ENCODE measurements around the gene LRP11.

LRP11 gene

GRCh38 chr6:149779644-149779963, 84.6 kb downstream of the LRP11 start:
- Histone ChIP-seq H3K27me3 (ENCODE audit: control insufficient read depth, insufficient read depth, low read length) (no peaks in the 10 kb centered on the region), H3K4me3 (ENCODE audit: low read depth, low read length) (no peak overlapping the region), H3K9me3 (ENCODE audit: control insufficient read depth, insufficient read depth, low read length) (no peaks in the 10 kb centered on the region), H3K9ac (ENCODE audit: low read depth, low read length) (no peak overlapping the region), H3K27ac (ENCODE audit: low read depth, low read length) (no peak overlapping the region), H3K4me1 (ENCODE audit: control insufficient read depth, insufficient read depth, low read length) (no peaks in the 10 kb centered on the region), H3K36me3 (ENCODE audit: control insufficient read depth, insufficient read depth, low read length) (peaks cover 42% of the 10 kb centered on the region)

GRCh38 chr6:149777624-149778023, 86.5 kb downstream of the LRP11 start:
- Histone ChIP-seq H3K4me1 (ENCODE audit: control insufficient read depth, insufficient read depth, low read length) (no peaks in the 10 kb centered on the region), H3K36me3 (ENCODE audit: control insufficient read depth, insufficient read depth, low read length) (peaks cover 42% of the 10 kb centered on the region), H3K4me3 (ENCODE audit: low read depth, low read length) (no peak overlapping the region), H3K27me3 (ENCODE audit: control insufficient read depth, insufficient read depth, low read length) (no peaks in the 10 kb centered on the region), H3K9ac (ENCODE audit: low read depth, low read length) (no peak overlapping the region), H3K27ac (ENCODE audit: low read depth, low read length) (no peak overlapping the region), H3K9me3 (ENCODE audit: control insufficient read depth, insufficient read depth, low read length) (no peaks in the 10 kb centered on the region)

GRCh38 chr6:149771925-149772324, 92.2 kb downstream of the LRP11 start:
- Histone ChIP-seq H3K4me3 (ENCODE audit: low read depth, low read length) (no peak overlapping the region), H3K9me3 (ENCODE audit: control insufficient read depth, insufficient read depth, low read length) (no peaks in the 10 kb centered on the region), H3K27ac (ENCODE audit: low read depth, low read length) (no peak overlapping the region), H3K4me1 (ENCODE audit: control insufficient read depth, insufficient read depth, low read length) (no peaks in the 10 kb centered on the region), H3K27me3 (ENCODE audit: control insufficient read depth, insufficient read depth, low read length) (no peaks in the 10 kb centered on the region), H3K36me3 (ENCODE audit: control insufficient read depth, insufficient read depth, low read length) (peaks cover 38% of the 10 kb centered on the region), H3K9ac (ENCODE audit: low read depth, low read length) (no peak overlapping the region)

GRCh38 chr6:149771185-149771584, 93.0 kb downstream of the LRP11 start:
- Histone ChIP-seq H3K4me3 (ENCODE audit: low read depth, low read length) (no peak overlapping the region), H3K27me3 (ENCODE audit: control insufficient read depth, insufficient read depth, low read length) (no peaks in the 10 kb centered on the region), H3K27ac (ENCODE audit: low read depth, low read length) (no peak overlapping the region), H3K9me3 (ENCODE audit: control insufficient read depth, insufficient read depth, low read length) (no peaks in the 10 kb centered on the region), H3K9ac (ENCODE audit: low read depth, low read length) (no peak overlapping the region), H3K4me1 (ENCODE audit: control insufficient read depth, insufficient read depth, low read length) (no peaks in the 10 kb centered on the region), H3K36me3 (ENCODE audit: control insufficient read depth, insufficient read depth, low read length) (peaks cover 41% of the 10 kb centered on the region)

GRCh38 chr6:149769676-149770075, 94.5 kb downstream of the LRP11 start:
- no peak overlapping the region for H3K9ac ChIP-seq (ENCODE audit: low read depth, low read length)
- H3K4me1 ChIP-seq (ENCODE audit: control insufficient read depth, insufficient read depth, low read length) = no peaks in the 10 kb centered on the region
- peaks cover 43% of the 10 kb centered on the region for H3K36me3 ChIP-seq (ENCODE audit: control insufficient read depth, insufficient read depth, low read length)
- H3K9me3 ChIP-seq (ENCODE audit: control insufficient read depth, insufficient read depth, low read length) = 0 out of 2 replicates have a peak, but pooled peaks cover 2% of the 10 kb centered on the region
- no peak overlapping the region for H3K27ac ChIP-seq (ENCODE audit: low read depth, low read length)
- H3K4me3 ChIP-seq (ENCODE audit: low read depth, low read length) = no peak overlapping the region
- no peaks in the 10 kb centered on the region for H3K27me3 ChIP-seq (ENCODE audit: control insufficient read depth, insufficient read depth, low read length)

Data from HUES48 (cell line).